Stimulated activated CD8-positive, alpha-beta memory T cell treated with anti-CD3 and anti-CD28 coated beads, Interleukin-12 subunit alpha, Interleukin-12 subunit beta, amount 100 ng/mL, for 4 hours (primary cell): ENCODE data around the gene UMODL1.

Source experiments
- DNase-seq: peaks from one replicate; pipeline ENCODE4 v3.0.0-alpha.2; 2020; ENCODE audit warnings: low read depth

UMODL1 gene

DNA sequence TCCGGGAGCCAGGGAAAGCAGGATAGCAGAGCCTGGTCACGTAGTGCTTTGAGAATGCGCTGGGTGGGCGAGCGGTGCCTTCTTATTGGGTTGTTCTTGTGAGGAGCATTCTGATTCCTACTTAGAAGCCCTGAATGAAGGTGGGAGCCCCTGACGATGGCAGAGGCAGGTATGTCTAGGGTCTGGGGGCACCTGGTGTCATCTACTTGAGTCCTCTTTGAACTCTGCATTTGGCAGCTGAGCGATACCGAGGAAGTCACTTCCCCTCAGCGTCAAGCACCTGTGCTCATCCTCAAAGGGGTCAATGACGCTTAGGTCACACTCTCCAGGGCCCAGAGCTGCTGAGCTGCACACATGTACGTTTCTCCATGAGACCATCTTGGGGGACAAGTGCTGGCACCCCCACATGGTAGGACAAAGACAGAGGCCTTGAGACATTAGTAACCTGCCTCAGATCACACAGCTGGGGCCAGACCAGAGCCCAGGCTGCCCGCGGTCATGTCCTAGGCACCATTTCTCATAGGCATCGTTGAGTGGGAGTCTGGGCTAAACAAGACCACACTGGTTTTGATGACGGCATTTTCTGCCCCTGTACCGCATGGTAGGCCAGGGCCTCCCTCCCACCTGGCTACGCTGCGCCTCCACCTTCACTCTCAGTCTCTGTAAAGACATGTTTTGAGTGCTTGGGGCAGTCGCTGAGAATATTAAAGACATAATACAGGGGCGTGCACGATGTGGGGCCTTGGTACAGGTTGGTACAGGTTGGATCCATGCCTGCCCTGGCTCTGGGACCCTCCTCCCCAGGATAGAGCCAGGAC, 78.7 kb downstream of the UMODL1 start:
- no peak for DNase-seq

DNA sequence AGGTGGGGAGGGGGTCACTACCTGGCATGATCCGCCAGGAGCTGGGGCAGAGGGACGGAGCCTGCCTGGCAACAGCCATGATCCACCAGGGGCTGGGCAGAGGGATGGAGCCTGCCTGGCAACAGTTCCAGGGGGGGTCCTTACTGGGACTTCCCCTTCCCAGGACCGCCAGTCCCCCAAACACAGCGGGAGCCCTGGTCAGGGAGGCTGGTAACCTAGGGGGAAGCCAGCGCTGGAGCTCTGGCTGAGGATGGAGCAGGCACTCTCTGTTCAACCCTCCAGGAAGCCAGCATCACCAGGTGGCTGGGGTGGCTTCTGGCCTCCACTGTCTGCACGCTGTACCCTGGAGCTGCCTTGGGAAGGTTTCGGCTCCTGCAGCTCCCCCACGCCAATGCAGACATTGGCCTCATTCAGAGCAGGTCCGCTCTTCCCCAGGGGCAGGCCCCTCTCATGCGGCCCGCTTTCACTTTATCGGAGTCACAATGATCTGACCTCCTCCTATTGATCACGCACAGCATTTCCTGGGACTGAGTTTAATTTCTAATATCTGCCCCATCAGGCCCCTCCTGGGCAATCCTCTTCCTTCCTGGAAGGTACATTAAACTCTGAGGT, 79.5 kb downstream of the UMODL1 start:
- no peak for DNase-seq

DNA sequence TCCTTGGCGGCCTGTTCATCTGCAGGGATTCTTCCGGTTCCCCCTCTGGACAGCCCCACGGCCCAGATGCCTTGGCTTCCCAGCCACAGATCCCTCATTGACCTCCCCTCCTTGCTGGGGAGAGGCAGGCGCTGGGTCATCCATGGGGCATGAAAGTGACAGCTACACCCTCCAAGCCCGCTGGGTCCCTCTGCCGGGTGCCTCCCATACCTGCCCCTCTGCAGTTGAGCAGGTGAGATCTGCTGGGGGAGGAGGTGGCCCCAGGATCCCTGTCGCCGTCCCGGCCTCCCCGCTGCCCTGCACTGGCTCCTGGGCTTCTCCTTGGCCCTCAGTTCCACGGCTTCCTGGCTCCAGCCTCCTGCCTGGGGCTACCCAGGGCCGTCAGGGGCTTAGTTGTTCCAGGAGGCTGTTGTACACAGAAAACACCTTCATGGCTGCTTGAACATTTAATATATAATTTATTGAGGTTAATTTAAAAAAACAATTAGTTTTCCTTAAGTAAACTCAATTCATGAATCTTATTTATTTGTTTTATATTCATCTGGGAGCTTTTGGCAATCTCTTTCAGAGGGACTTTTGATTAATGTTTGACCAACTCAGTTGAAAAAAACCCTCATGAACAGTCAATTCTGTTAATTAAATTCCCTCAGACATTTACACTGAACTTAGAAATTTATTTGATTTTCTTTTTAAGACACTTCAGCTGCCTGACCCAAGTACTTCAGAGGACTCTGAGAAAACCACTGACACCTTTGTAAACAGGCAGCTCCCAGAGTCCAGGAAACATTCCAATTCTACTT, 80.2 kb downstream of the UMODL1 start:
- no peak for DNase-seq

DNA sequence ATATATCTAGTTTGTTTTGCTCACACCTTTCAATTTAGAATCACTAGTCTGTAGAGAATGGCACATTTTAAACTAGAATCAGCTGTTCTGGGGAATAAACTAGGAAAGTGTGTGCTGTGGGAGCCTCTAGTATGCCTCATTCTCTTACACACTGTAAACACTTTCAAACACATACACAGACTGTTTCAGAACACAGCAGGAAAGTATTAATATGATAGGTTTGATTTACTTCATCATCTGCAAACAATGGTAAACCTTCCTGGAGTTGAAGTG, 80.8 kb downstream of the UMODL1 start:
- DNase-seq = no peak

DNA sequence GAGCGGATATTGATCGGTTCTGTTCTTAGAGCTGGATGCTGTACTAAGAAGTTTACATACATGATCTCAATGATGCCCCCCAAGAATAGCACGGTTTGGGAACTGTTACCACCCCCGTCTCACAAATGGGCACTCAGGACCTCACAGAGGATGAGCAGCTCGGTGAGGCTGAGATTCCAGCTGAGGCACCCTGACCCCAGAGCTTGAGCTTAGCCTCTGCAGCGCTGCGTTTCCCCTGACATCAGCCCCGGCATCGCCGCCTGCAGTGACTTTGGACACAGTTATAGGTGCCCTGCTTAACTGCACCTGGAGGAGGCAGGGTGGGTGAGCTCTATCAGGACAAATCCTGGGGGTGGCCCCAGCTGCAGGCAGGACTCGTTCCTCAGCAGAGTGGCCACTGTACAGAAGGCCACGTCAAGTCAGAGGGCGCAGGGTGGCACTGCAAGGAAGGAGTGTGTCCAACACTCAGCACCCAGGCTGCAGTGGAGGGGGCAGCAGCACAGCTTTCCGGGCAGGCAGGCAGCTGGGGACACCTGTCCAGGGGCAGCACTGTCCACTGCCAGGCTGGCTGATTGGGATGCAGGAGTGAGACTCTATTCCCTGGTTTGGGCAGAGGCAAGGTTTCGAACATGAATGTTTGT, 82.0 kb downstream of the UMODL1 start:
- no peak for DNase-seq

DNA sequence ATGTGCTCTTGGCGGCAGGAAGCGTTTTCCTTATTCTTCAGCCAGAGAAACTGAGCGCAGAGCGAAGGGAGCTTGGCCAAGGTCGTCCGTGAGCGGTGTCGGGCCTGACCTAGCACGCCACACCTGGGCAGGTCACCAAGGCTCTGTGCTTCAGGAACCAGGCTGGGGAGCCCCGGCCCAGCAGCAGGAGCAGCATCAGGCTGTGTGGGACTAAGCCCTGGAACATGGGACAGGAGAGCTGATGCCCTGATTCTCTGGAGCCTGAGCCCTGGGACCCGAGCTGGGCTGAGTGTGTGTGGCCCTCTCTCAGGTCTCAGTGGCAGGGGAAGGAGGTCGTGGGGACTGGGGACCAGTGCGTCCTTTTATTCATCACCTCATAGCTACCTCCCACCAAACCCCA, 82.6 kb downstream of the UMODL1 start:
- DNase-seq = no peak

DNA sequence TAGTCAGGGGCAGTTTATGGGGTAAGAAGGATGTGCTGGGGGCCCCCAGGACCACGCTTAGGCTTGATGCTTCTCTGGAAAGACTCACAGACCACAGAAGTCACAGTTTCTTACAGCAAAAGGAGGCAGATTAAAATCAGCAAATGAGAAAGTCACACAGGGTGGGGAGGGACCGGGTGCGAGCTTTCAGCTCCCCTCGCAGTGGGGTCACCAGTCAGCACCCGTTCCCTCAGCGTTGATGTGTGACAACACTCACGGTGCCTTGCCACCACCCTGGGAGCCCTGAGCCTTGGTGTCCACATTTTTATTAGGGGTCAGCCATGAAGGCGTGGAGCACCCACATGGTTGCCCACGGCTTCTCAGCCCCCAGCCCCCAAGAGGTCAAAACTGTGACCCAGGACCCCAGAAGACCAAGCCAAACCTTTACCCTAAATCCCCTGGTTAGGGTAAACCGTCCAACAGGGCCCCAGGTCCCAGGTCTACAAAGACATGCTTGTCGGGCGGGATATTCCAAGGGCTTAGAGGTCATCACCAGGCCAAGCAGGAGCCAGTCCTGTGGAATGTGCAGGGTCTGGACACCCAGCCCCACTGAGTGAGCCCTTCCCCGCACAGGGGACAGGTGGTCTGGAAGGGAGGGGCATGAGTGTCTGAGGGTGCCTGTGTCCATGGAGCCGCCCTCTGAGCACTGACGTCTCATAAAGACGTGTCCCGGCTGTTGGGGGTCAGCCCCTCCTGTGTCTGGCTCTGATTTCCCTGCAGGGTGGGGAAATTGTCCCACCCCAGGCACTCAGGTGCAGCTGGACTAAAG, 83.3 kb downstream of the UMODL1 start:
- DNase-seq = no peak

DNA sequence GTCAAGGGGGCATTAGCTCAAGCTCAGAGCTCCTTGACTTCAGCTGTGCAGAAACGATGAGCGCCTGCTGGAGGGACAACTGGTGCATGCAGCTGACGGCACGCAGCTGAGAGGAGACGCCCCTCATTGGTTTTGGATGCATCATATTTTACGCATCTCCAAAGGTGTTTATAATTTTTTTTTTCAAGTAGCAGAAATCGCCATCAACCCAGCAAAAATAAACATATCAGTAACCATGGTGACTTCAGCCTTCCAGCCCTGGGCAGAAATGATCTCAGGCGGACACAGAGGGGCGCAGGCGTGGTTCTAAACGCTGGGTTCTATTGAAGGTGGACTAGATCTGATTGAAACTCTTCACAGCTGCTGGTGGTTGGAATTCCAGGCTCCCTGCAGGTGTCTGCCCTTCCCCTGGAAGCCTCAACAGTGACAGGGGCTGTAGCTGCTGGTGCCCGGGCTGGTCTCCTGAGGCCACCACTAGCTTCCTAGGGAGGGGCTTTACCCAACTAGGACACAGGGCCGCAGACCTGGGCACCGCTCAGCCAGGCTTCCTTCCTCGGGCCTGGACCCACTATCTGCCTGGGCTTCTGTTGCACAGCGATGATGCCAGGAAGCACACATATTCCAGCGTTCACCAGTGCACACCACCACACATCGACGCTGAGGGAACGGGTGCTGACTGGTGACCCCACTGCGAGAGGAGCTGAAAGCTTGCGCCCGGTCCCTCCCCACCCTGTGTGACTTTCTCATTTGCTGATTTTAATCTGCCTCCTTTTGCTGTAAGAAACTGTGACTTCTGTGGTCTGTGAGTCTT, 84.1 kb downstream of the UMODL1 start:
- DNase-seq = no peak

DNA sequence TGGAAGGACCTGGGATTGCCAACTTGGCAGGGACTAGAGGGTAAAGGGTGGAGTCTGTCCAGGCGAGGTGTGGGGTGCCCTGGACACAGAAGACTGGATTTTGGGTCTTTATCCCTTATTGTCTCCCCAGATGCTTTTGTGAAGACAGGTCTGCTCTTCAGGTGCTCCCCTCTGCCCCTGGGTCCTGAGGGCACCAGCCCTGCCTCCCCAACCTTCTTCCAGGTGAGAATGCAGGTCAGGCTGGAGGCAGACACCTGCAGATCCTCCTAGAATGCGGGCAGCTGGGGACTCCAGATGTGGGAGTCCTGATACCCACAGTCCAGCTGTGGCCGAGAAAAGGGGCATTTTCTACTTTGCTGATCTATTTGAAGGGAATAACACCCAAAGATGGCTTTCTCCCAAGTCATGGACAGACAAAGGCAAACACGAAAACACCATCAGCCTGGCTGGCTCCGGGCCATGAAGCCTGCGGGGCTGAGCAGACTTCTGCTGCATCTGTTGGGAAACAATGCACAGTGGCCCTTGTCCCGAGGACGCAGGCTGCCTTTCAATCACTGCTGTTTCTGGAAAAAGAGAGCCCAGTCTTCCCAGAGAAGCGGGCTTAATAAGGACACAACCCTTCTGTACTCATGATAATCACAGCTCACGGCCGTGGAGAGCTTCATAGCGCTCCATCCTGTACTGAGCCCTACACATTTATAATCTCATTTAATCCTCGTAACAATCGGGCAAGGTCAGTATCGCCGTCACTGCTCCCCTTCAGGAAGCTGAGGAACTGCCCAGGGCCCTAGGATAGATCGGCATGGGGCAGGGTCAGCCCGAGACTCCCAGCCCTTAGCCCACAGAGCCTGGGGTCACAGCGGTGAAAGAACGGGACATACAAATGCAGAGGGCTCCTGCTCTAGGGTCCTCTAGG, 85.8 kb downstream of the UMODL1 start:
- DNase-seq = no peak

DNA sequence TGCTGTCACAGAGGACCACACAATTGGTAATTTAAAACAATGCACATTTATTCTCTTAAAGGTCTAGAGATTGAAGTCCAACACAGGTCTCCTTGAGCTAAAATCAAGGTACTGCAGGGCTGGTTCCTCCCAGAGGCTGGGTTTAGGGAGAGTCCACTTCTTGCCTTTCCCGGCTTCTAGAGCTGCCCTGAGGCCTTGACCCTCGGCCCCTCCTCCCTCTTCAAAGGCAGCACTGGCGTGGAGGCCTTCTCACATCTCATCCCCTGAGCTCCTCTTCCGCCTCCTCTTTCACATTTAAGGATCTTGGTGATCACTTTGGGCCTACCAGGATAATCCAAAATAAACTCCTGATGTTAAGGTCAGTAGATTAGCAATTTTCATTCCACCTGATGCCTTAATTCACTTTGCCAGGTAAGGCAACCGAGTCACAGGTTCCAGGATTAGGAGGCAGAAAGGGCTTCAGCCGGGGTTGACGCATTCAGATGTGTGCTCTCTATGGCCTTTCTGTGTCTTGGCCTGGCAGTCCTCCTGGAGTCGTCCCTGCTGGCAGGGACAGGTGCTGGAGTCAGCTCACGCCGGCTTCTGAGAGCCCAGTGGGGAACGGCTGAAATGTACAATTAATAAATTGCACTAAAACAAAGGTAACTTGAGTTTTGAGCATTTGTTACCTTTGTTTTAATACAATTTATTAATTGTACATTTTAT, 86.6 kb downstream of the UMODL1 start:
- DNase-seq = no peak

DNA sequence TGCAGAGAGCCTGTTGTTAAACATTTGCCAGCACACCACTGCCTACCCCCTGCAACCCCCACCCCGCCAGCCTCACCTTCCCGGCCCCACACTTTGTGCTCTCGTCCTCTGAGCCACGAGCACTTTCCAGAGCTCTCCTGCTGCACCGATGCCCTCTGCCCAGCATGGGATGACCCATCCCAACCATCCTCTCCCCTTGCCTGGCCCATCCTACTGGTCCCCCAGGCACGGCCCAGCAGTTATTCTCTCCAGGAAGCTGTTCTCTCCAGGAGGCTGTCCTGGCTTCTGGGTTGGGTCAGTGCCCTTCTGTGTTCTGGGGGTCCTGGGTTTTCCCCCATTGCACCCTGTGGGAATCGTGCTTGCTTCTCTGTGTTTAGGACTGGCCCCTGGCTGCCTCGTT, 87.7 kb downstream of the UMODL1 start:
- DNase-seq = no peak

DNA sequence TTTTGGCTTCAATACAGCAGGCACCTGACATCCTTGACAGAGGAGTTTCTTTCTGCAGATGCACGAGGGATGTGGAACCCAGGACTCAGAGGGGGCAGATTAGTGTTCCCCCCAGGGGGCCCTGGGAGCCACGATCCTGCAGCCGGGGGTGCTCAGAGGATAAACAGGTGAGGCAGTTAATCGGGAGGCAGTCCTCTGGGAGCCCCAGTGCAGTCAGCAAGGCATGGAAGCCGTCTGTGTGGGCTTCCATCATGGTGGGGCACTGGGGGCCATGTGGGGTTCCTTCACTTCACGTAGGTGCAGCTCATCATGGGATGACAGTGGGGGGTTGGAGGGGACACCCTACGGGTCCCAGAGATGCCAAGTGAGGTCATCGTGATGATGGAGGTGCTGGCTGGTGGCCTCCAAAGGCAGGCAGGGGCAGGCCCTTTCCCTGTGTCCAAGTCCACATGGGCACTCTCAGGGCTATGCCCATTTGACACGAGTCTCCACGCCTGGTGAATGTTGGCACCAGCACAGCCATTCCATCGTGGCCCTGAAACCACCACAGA, 88.5 kb downstream of the UMODL1 start:
- no peak for DNase-seq

DNA sequence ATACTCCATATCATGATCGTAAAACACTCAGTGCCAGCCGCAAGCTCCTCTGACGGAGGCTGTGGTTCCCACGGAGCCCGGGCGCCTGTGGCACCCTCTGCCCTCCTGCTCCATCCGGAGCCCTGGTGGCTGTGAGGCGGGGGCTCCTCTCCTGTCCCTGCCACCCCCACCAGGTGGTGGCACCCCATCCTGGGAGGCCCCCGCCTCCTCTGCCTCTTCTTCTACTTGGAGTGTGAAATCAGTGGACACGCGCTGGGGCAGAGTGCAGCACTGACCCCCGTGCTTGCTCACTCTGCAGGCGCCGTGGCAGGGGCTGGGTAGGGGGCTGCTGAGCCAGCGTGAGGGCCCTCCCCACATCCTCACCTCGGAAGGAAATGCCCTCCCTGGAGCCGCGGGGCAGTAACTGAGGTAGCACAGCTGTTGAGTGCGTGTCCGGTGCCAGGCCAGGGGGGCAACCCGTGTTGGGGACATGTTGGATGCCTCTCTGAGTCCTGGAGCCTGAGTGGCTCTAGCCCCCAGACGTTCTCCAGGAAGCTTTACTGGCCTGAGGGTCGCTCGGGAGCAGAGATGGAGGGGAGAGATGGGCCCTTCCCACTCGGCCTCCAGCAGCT, 89.1 kb downstream of the UMODL1 start:
- DNase-seq = no peak

DNA sequence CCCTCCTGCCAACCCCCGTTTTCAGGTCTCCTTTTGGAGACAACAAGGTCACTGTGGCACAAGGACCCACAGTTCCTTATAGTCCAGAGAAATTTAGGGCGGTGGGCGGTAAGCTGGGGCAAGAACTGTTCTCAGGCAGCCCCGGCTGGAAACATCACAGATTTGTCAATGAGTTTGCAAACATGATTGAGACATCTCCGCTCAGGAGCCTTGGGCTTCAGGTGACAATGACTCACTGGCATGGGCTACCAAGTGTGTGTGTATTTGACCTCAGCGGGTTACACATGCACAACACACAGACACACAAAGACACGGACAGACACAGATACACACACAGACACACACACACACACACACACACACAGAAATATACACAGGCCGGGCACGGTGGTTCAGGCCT, 89.6 kb downstream of the UMODL1 start:
- DNase-seq = no peak

DNA sequence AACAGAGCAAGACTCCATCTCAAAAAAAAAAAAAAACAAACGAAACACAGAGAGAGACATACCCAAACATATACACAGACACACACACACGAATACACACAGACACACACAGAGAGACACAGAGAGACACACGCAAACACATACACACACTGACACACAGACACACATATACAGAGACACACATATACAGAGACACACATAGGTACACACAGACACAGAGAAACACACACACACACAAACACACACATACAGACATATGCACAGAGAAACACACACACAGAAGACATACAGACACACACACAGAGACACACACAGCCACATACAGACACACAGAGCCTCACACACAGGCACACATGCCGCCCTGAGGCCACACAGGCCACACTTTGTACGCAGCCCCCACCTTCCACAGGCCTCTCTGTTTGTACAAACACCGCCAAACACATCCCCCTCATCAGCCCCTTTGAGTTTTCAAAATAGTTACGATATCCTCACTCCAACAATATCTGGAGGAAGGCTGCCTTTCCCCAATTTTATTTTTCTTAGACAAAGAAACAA, 90.4 kb downstream of the UMODL1 start:
- DNase-seq = no peak

DNA sequence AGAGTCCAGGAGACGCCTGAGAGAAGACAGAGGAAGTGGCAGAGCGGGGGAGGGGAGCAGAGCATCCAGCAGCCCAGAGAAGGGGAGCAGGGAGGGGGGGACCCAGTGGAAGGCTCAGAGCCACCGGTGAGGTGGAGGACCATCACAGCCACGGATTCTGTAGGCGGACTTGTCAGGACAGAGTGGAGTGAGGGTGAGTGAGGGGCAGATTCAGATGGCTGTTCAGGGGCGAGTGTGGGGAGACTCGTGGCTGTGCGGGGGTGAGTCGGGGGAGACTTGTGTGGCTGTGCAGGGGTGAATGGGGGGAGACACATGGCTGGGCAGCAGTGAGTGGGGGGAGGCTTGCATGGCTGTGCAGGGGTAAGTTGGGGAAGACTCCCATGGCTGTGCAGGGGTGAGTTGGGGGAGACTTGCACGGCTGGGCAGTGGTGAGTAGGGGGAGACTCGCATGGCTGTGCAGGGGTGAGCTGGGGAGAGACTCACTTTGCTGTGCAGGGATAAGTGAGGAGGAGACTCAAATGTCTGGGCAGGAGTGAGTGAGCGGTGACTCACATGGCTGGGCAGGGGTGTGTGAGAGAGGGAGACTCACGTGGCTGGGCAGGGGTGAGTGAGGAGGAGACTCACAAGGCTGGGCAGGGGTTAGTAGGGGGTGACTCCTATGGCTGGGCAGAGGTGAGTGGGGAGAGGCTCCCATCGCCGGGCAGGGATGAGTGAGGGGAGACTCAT, 91.0 kb downstream of the UMODL1 start:
- no peak for DNase-seq

DNA sequence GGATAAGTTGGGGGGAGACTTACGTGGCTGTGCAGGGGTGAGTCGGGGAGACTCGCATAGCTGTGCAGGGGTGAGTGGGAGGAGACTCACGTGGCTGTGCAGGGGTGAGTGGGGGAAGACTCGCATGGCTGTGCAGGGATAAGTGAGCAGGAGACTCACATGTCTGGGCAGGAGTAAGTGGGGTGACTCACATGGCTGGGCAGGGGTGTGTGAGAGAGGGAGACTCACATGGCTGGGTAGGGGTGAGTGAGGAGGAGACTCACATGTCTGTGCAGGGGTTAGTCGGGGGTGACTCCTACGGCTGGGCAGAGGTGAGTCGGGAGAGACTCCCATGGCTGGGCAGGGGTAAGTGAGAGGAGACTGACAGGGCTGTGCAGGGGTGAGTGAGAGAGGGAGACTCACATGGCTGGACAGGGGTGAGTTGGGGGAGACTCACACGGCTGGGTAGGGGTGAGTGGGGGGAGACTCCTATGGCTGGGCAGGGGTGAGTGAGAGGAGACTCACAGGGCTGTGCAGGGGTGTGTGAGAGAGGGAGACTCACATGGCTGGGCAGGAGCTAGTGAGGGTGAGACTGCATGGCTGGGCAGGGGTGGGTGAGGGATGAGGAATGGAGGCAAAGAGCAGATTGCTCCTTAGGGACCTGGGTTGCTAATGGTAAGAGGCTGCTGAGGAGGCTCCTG, 91.9 kb downstream of the UMODL1 start:
- DNase-seq = no peak
